Neural cell (in vitro differentiated cells): ENCODE results near the gene GYPC.

Source experiments
- EZH2 ChIP-seq: fragments of 200-600, 300-800 bp; shearing (Covaris generic), sonication (generic); IDR thresholded peaks from 2 replicates; pipeline ENCODE4 v1.6.1; 2014; ENCODE audit warnings: antibody characterized with exemption, low read length, borderline replicate concordance, mild to moderate bottlenecking; ENCODE audit not compliant: insufficient read depth, poor library complexity, severe bottlenecking
- MXI1 ChIP-seq: fragments of 450-650 bp; conservative IDR thresholded peaks from 2 replicates; pipeline ENCODE4 v1.6.1; 2014; ENCODE audit warnings: antibody characterized with exemption, mild to moderate bottlenecking; ENCODE audit not compliant: poor library complexity, severe bottlenecking
- POLR2AphosphoS5 ChIP-seq: IDR thresholded peaks from 2 replicates; pipeline ENCODE4 v1.6.1; 2012
- SMC3 ChIP-seq: fragments of 450-650 bp; conservative IDR thresholded peaks from 2 replicates; pipeline ENCODE4 v1.6.1; 2014; ENCODE audit warnings: antibody characterized with exemption, mild to moderate bottlenecking, moderate library complexity; ENCODE audit not compliant: poor library complexity
- TF ChIP-seq, protein P1 (sequence below): fragments of 450-650 bp; IDR thresholded peaks from 2 replicates; pipeline ENCODE4 v1.5.1; 2014; ENCODE audit warnings: antibody characterized with exemption, mild to moderate bottlenecking, moderate library complexity; ENCODE audit not compliant: poor library complexity, severe bottlenecking

DNA sequence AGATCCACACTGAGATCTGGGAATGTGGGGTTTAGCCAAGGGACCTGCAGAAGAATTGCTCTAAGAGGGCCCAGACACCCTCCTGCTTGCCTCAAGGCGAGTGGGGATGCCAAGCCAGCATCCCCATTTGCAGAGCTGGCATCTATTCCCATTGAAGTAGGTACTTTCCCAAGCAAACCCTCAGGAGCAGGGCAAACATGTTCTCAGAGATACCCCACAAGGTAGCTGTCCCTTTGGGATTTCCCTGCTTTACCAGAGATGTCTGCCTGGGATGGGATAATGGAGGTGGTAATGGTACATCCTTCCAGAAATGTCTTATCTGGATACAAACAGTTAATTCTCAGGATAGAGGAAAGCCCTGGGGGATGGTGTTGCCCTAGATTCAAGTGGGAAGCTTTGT, 51.2 kb downstream of the GYPC start:
- TF ChIP-seq, protein P1, sequence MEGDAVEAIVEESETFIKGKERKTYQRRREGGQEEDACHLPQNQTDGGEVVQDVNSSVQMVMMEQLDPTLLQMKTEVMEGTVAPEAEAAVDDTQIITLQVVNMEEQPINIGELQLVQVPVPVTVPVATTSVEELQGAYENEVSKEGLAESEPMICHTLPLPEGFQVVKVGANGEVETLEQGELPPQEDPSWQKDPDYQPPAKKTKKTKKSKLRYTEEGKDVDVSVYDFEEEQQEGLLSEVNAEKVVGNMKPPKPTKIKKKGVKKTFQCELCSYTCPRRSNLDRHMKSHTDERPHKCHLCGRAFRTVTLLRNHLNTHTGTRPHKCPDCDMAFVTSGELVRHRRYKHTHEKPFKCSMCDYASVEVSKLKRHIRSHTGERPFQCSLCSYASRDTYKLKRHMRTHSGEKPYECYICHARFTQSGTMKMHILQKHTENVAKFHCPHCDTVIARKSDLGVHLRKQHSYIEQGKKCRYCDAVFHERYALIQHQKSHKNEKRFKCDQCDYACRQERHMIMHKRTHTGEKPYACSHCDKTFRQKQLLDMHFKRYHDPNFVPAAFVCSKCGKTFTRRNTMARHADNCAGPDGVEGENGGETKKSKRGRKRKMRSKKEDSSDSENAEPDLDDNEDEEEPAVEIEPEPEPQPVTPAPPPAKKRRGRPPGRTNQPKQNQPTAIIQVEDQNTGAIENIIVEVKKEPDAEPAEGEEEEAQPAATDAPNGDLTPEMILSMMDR, result no peak
- TF ChIP-seq EZH2 (no peak), SMC3 (no peak), POLR2AphosphoS5 (no peak), MXI1 (no peak)
